ENCODE data around the gene GDI1.

GDI1 gene

DNA sequence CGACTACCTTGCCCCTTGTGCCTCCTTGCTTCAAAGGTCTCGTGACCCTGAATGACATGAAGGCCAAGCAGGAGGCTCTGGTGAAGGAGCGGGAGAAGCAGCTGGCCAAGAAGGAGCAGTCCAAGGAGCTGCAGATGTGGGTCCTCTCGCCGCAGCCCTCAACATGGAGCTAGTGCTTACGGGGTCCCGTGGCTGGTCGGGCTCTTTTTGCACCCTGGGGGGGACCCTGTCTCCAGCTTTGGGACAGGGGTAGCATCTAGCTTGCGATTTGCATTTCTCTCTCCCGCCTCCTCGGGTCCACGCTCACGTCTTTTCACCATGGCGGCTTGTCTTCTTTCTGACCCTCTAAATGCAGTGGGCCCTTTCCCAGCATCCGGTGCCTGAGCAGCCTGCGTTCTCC, 8.8 kb downstream of the GDI1 start:
- TF ChIP-seq, protein P1, sequence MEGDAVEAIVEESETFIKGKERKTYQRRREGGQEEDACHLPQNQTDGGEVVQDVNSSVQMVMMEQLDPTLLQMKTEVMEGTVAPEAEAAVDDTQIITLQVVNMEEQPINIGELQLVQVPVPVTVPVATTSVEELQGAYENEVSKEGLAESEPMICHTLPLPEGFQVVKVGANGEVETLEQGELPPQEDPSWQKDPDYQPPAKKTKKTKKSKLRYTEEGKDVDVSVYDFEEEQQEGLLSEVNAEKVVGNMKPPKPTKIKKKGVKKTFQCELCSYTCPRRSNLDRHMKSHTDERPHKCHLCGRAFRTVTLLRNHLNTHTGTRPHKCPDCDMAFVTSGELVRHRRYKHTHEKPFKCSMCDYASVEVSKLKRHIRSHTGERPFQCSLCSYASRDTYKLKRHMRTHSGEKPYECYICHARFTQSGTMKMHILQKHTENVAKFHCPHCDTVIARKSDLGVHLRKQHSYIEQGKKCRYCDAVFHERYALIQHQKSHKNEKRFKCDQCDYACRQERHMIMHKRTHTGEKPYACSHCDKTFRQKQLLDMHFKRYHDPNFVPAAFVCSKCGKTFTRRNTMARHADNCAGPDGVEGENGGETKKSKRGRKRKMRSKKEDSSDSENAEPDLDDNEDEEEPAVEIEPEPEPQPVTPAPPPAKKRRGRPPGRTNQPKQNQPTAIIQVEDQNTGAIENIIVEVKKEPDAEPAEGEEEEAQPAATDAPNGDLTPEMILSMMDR (IDR thresholded peaks at IDR 0.05), result no peak

DNA sequence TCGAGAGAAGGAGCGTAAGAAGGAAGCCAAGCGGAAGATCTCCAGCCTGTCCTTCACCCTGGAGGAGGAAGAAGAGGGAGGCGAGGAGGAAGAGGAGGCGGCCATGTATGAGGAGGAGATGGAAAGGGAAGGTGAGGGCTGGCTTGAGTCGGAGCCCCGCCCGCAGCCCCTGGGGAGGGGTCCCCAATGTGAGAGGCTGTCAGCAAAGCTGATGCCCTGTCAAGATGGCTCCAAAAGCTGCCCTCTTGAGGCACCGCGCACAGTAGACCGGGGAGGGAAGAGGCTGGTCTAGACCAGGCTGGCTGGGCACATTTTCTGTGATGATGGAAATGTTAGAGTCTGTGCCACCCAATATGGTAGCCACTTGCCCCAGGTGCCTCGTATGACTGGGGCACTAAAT, 9.5 kb downstream of the GDI1 start:
- DNase-seq (ENCODE audit: low spot score), result no peak
- Histone ChIP-seq H3K27ac (no peak overlapping the region), H3K4me3 (no peak overlapping the region)
- TF ChIP-seq, protein P1 (IDR thresholded peaks at IDR 0.05), result no peak

More for the DNA sequence above, 8.8 kb downstream of the GDI1 start:
- H3K27ac ChIP-seq, result no peak overlapping the region
- DNase-seq (ENCODE audit: low spot score), result no peak
- H3K4me3 ChIP-seq, result peak overlapping the region; percentile 73

DNA sequence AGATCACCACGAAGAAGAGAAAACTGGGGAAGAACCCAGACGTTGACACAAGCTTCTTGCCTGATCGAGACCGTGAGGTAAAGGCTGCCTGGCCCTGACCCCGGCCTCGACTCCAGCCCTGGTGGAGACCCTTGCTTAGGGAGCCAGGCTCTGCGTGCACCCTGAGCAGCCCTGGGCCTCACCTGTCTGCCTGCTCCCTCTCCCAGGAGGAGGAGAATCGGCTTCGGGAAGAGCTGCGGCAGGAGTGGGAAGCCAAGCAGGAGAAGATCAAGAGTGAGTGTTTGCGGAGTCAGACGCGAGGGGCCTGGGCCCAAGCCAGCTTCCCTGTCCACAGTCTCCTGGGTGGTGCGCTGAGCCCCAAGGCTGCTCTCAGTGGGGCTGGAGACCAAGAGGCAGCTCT, 11.5 kb downstream of the GDI1 start:
- no peak overlapping the region for H3K27ac ChIP-seq
- TF ChIP-seq, protein P1 (IDR thresholded peaks at IDR 0.05), result no peak
- no peak for DNase-seq (ENCODE audit: low spot score)
- H3K4me3 ChIP-seq, result no peak overlapping the region

DNA sequence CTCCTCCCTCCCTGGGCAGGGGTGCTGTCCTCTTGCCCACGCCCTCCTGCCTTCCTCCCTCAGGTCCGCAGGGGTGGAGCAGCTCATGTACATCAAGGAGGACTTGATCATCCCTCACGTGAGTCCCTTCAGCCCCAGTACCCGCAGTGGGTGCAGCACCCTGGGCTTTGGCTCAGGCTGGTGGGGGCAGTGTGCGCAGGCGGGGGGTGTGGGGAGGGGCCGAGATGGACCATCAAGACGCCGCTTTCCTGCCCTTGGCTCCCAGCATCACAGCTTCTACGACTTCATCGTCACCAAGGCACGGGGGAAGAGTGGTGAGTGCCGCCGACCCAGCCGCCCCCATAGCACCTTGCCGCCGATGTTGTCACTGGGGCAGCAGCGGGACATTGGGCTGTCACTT, 12.7 kb downstream of the GDI1 start:
- TF ChIP-seq, protein P1 (IDR thresholded peaks at IDR 0.05), result no peak
- Histone ChIP-seq H3K4me3 (no peak overlapping the region), H3K27ac (no peak overlapping the region)
- no peak for DNase-seq (ENCODE audit: low spot score)

DNA sequence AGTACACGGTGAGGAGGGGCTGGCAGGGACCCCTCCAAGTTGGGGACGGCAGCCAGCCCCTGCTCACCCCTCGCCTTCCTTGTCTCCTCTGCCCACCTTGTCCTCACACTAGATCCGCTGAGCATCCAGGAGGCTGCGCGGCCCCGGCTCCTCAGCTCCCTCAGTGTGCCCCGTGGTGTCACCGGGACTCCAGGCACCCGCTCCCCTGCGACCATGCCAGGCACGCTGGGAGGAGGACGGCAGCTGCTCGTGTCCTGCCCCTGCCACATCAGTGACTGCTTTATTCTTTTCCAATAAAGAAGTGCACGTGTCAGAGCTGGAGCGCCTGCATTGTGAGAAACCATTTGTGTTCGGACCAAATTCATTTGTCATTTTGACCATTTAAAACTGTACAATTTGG, 13.4 kb downstream of the GDI1 start:
- no peak for DNase-seq (ENCODE audit: low spot score)
- H3K4me3 ChIP-seq, result no peak overlapping the region
- TF ChIP-seq, protein P1 (IDR thresholded peaks at IDR 0.05), result no peak
- H3K27ac ChIP-seq, result no peak overlapping the region

DNA sequence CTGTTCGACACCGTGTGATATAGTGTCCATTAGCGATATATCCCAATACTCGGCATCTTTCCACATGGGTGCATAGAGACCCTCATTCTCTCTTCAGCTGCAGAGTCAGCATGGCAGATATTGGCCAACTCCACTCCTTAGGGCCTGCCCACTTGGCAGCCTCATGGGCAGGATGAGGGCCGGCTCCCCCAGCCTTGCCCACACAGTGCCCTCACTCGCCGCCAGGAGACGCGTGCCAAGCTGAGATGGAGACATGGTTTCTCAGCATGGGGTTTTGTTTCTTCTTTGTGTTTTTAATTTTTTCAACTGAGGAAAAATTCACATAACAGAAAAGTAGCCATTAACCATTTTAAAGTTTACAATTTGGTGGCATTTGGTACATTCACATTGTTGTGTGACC, 15.9 kb downstream of the GDI1 start:
- TF ChIP-seq, protein P1 (IDR thresholded peaks at IDR 0.05), result no peak
- no peak overlapping the region for H3K4me3 ChIP-seq
- no peak for DNase-seq (ENCODE audit: low spot score)
- H3K27ac ChIP-seq, result no peak overlapping the region

DNA sequence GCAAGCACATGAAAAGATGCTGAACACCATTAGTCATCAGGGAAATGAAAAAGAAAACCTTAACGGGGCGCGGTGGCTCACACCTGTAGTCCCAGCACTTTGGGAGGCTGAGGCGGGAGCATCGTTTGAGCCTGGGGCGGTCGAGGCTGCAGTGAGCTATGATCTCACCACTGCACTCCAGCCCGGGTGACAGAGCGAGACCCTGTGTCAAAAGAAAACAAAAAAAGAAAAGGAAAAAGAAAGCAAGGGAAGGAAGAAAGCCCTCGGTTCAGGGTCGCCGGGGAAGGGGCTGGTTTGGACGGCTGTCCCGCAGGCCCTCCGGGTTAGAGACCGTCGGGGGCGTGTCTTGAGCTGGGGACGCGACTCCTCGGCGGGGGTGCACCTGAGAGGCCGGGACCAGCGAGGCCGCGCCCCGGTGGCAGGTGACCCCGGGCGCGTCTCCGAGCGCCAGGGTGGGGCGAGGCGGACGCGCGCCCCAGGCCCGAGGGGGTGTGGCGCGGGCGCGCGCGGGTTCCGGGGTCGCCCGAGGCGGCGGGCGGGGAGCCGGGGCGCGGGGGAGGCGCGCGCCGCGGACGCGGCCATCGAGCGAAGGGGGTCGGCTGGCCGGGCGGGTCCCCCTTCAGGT, 20.6 kb downstream of the GDI1 start:
- no peak for DNase-seq (ENCODE audit: low spot score)
- TF ChIP-seq, protein P1 (IDR thresholded peaks at IDR 0.05), result no peak
- H3K4me3 ChIP-seq, result peak overlapping the region; percentile 81
- H3K27ac ChIP-seq, result peak overlapping the region; percentile 13 to 86
